Adrenal gland (tissue), 12 donors: ENCODE data around the gene C14orf132. TPM values are rescaled to one million over a fixed set of nuclear protein-coding genes. Genes with fewer than 3 reads are reported as not detected.

ENCODE experiments used
- DNase-seq, 7 donors: peaks; one replicate each; pipeline ENCODE4 v3.0.0-alpha.2; 2019 to 2020
- H3K27ac ChIP-seq, 5 donors: fragments of 200-600 bp; sonication (generic) in 4 of 5; 1 replicate in 3 of 5; 2 replicates in 2 of 5; pipeline versions ENCODE4 v1.5.1 to v1.8.0; 2016 to 2020; ENCODE audit warnings: mild to moderate bottlenecking in 1 of 5
- H3K27me3 ChIP-seq: fragments of 200-600 bp; 2 replicates; pipeline ENCODE4 v1.8.0; 2021
- H3K36me3 ChIP-seq, 2 donors: fragments of 200-600 bp; replicated peaks in 1 of 2; 1 replicate in 1 of 2; 2 replicates in 1 of 2; pipeline versions ENCODE4 v1.5.1 to v1.8.0; 2018 to 2022
- H3K4me1 ChIP-seq, 2 donors: fragments of 200-600 bp; replicated peaks in 1 of 2; 1 replicate in 1 of 2; 2 replicates in 1 of 2; pipeline versions ENCODE4 v1.5.1 to v1.8.0; 2018 to 2021
- H3K4me3 ChIP-seq, 4 donors: fragments of 200-600 bp; sonication (generic) in 3 of 4; one replicate each; pipeline ENCODE4 v1.5.1; 2016 to 2018
- H3K9me3 ChIP-seq, 3 donors: fragments of 200-600 bp; sonication (generic) in 1 of 3; replicated peaks in 1 of 3; 1 replicate in 2 of 3; 2 replicates in 1 of 3; pipeline versions ENCODE4 v1.5.1 to v1.8.0; 2016 to 2021
- POLR2A ChIP-seq, 2 donors: fragments of 450-650 bp; IDR thresholded peaks; one replicate each; pipeline ENCODE4 v1.6.1; 2017; ENCODE audit warnings: antibody characterized with exemption in 2 of 2, mild to moderate bottlenecking in 2 of 2, moderate library complexity in 1 of 2
- WGBS, 4 donors: extraction: QIAGEN DNeasy Blood & Tissue Kit in 2 of 4; methylation state at CpG; one replicate each; pipeline versions ENCODE4 v1.1.5 to v1.1.7; 2013 to 2017; 5-methylcytosine and 5-hydroxymethylcytosine counted together
- intact Hi-C, 2 donors: fragments of 100-400 bp; cut with DNase I; formaldehyde crosslinking; loops; one replicate each; pipeline versions ENCODE4 v1.14.1 to v1.15.0; 2022 to 2023
- polyA plus RNA-seq, 3 donors: library from polyadenylated mRNA; stranded (reverse); fragments of 200-250 nt in 2 of 3; fragments of 350-450 nt in 1 of 3; fragmentation: Illumina TruSeq in 1 of 3; extraction: RNeasy Lipid Tissue Mini Kit (QIAGEN cat#74804) in 1 of 3; gene quantifications; one replicate each; pipeline ENCODE4 v1.2.3, GENCODE V29; 2013 to 2014
- total RNA-seq, 9 donors: library from RNA; depleted of rRNA in 4 of 9; stranded (reverse); fragments of >200 nt in 4 of 9; fragments of 120-200 nt in 1 of 9; fragmentation: NEBNext Ultra II Directional in 1 of 9; extraction: Animal tissue kit (Norgen Biotek cat#: 25700) in 1 of 9; gene quantifications; one replicate each; pipeline versions ENCODE4 v1.1.0 to v1.2.4, GENCODE V29; 2013 to 2023
- TF ChIP-seq, protein P1 (sequence below), 6 experiments: fragments of 450-650 bp in 4 of 6; fragments of 200-600 bp in 2 of 6; sonication (generic) in 1 of 6; IDR thresholded peaks; 1 replicate in 5 of 6; 2 replicates in 1 of 6; pipeline versions ENCODE4 v1.5.1 to v1.8.0; 2016 to 2021; ENCODE audit warnings: antibody characterized with exemption in 6 of 6, mild to moderate bottlenecking in 2 of 6, moderate library complexity in 1 of 6
- donor health status: healthy with polysubstance abuse.
- donor health status: Bipolar disorder and iron deficiency.
- donor health status: DM: yes; HTN: yes; CAD: no.
- donor health status: DM: no; HTN: no; CAD: no.
- donor health status: DM: no; HTN: no; CAD: no.
- donor health status: DM: yes; HTN: yes; CAD: no.

The C14orf132 gene
- total and polyA plus RNA-seq, 12 donors: 4.5 to 34.8 (median 11.8) TPM

DNA sequence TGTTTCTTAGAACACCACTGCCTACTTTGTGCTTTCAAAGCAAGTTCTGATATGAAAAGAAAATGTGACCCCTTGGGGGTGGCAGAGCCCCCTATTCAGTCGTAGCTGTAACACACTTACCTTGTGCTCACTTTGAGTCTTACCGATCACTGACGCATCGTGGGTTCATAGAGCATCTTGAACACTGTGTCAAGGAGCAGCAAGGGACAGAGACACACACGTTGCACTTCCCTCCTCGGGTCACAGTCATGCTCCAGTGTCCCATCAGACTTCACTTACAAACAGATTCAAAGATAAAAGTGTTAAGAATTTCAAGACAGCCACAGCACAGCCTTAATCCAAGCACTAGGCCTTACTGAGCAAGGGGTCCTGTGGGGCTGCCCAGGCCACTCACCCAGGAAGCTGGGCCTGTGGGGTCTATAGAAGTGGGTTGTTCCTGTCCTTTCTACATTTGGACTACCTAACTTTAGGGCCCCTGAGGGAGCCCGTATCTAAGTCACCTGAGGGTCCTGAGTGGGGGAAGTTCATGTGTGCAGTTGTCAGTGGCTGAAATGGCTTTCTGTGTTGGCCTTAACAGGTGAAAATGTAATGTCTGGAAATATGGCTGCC is 90.1 kb downstream of the C14orf132 start:
- H3K36me3 ChIP-seq: no peaks in the 10 kb centered on the region
- TF ChIP-seq, protein P1, sequence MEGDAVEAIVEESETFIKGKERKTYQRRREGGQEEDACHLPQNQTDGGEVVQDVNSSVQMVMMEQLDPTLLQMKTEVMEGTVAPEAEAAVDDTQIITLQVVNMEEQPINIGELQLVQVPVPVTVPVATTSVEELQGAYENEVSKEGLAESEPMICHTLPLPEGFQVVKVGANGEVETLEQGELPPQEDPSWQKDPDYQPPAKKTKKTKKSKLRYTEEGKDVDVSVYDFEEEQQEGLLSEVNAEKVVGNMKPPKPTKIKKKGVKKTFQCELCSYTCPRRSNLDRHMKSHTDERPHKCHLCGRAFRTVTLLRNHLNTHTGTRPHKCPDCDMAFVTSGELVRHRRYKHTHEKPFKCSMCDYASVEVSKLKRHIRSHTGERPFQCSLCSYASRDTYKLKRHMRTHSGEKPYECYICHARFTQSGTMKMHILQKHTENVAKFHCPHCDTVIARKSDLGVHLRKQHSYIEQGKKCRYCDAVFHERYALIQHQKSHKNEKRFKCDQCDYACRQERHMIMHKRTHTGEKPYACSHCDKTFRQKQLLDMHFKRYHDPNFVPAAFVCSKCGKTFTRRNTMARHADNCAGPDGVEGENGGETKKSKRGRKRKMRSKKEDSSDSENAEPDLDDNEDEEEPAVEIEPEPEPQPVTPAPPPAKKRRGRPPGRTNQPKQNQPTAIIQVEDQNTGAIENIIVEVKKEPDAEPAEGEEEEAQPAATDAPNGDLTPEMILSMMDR (IDR thresholded peaks at IDR 0.05): no peak
- no peak for TF ChIP-seq POLR2A (IDR thresholded peaks at IDR 0.05)
- H3K4me3 ChIP-seq: no peak overlapping the region
- DNase-seq: peak in 1 of 7 donors; percentile 5
- no peaks in the 10 kb centered on the region for H3K9me3 ChIP-seq
- peaks cover 0 to 3% of the 10 kb centered on the region in 2 donors for H3K4me1 ChIP-seq
- 83 to 88% (median 86%) methylated on average over 7 of the region's 7 CpGs for WGBS, 4 donors
- intact Hi-C loops: no loop called here
- H3K27me3 ChIP-seq: no peaks in the 10 kb centered on the region
- no peak overlapping the region for H3K27ac ChIP-seq

DNA sequence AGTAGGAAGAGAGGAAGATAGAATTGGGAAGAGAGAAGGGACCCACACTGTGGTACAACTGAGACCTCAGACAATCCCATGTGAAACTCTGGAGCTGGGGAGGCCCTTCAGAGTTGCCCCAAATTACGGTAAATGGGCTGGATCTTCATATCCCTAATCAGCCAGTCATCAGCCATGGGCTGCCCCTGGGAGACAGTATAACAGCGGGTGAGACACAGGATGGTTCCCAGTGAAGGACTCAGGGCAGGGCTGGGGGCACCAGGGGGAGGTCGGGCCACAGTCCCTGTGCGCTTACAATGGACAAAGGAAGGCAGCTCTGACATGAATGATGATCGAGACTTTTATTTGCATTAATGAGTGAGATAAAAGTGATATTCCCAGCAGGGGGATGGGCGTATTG is 91.2 kb downstream of the C14orf132 start:
- no peaks in the 10 kb centered on the region for H3K27me3 ChIP-seq
- H3K27ac ChIP-seq: no peak overlapping the region
- no peak overlapping the region for H3K4me3 ChIP-seq
- no peak for TF ChIP-seq POLR2A (IDR thresholded peaks at IDR 0.05)
- TF ChIP-seq, protein P1 (IDR thresholded peaks at IDR 0.05): no peak
- no peaks in the 10 kb centered on the region for H3K36me3 ChIP-seq
- H3K4me1 ChIP-seq: peaks cover 0 to under 1% of the 10 kb centered on the region in 2 donors
- no peak for DNase-seq
- 83 to 90% (median 89%) methylated on average over 6 of the region's 6 CpGs for WGBS, 4 donors
- intact Hi-C loops: no loop called here
- H3K9me3 ChIP-seq: no peaks in the 10 kb centered on the region

DNA sequence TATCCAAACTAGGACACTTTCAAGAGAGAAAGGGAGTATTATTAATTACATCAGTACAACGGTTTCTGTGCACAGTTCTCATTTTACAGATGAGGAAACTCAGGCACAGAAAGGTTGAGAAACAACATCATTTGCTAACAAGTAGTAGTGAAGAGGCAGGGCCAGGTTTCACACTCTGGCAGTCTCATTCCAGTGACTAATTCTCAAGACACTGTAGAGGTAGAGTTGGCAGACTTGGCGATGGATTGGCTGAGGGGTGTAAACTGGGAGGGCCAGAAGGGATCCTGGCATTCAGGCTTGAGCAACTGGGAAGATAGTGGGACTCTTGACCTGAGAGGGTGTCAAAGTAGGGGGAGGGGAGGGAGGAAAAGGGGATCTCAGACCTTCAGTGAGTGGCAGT is 91.7 kb downstream of the C14orf132 start:
- no peak overlapping the region for H3K27ac ChIP-seq

DNA sequence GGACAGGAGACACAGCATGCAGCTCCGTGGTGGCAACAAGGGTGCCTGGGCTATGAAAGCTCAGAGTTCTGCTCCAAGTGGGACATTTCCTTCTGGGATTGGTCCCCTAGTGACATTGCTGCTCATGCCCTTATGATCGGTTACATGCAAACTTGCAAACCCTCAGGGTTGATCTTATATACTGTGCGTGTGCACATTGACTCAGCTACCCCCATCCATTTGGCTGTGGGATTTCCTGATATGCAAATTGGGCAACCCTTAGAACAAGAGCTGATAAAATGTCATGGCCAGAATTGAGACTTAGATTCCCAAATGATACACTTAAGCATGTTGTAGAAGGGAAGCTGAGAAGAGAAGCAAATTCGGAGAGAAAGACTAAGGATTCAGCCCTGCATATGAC is 92.7 kb downstream of the C14orf132 start:
- no peaks in the 10 kb centered on the region for H3K36me3 ChIP-seq
- no peaks in the 10 kb centered on the region for H3K27me3 ChIP-seq
- H3K9me3 ChIP-seq: no peaks in the 10 kb centered on the region
- no peak for DNase-seq
- no peaks in the 10 kb centered on the region for H3K4me1 ChIP-seq
- intact Hi-C loops: no loop called here
- no peak overlapping the region for H3K4me3 ChIP-seq
- 59 to 73% (median 69%) methylated on average over 3 to 4 of the region's 4 CpGs for WGBS, 4 donors
- no peak for TF ChIP-seq POLR2A (IDR thresholded peaks at IDR 0.05)
- TF ChIP-seq, protein P1 (IDR thresholded peaks at IDR 0.05): no peak
- no peak overlapping the region for H3K27ac ChIP-seq

More for the DNA sequence above, 91.7 kb downstream of the C14orf132 start:
- no peaks in the 10 kb centered on the region for H3K9me3 ChIP-seq
- DNase-seq: no peak
- H3K4me3 ChIP-seq: no peak overlapping the region
- no peaks in the 10 kb centered on the region for H3K27me3 ChIP-seq
- 52 to 76% (median 61%) methylated on average over 2 of the region's 2 CpGs for WGBS, 4 donors
- no peaks in the 10 kb centered on the region for H3K36me3 ChIP-seq
- intact Hi-C loops: no loop called here
- TF ChIP-seq, protein P1 (IDR thresholded peaks at IDR 0.05): no peak
- TF ChIP-seq POLR2A (IDR thresholded peaks at IDR 0.05): no peak
- no peaks in the 10 kb centered on the region for H3K4me1 ChIP-seq
